Colonic mucosa (tissue), 4 donors: ENCODE results near the gene DPF3. TPM values are rescaled to one million over a fixed set of nuclear protein-coding genes. Genes with fewer than 3 reads are reported as not detected.

Source experiments
- DNase-seq: peaks from one replicate; pipeline ENCODE4 v3.0.0-alpha.2; 2020
- H3K27ac ChIP-seq: fragments of 200-600 bp; one replicate; pipeline ENCODE4 v1.8.0; 2021
- H3K27me3 ChIP-seq: fragments of 200-600 bp; one replicate; pipeline ENCODE4 v1.8.0; 2021
- H3K36me3 ChIP-seq: fragments of 200-600 bp; one replicate; pipeline ENCODE4 v1.8.0; 2021
- H3K4me1 ChIP-seq: fragments of 200-600 bp; one replicate; pipeline ENCODE4 v1.8.0; 2021; ENCODE audit warnings: mild to moderate bottlenecking
- H3K4me3 ChIP-seq: fragments of 200-600 bp; one replicate; pipeline ENCODE4 v1.8.0; 2021
- H3K9ac ChIP-seq, 2 donors: one replicate each; pipeline ENCODE4 v1.7.0; 2013; ENCODE audit warnings: control low read depth in 2 of 2, low read depth in 2 of 2, low read length in 2 of 2
- H3K9me3 ChIP-seq: fragments of 200-600 bp; one replicate; pipeline ENCODE4 v1.8.0; 2021
- intact Hi-C: fragments of 100-400 bp; cut with DNase I; formaldehyde crosslinking; loops from one replicate; pipeline ENCODE4 v1.14.1; 2022
- total RNA-seq, 2 donors: library from RNA; stranded (reverse); fragmentation: NEBNext Ultra II Directional in 1 of 2; extraction: Animal tissue kit (Norgen Biotek cat#: 25700) in 1 of 2; gene quantifications; one replicate each; pipeline ENCODE4 v1.2.1, GENCODE V29; 2021
- TF ChIP-seq, protein P1 (sequence below): fragments of 200-600 bp; IDR thresholded peaks from one replicate; pipeline ENCODE4 v1.8.0; 2022; ENCODE audit warnings: antibody characterized with exemption, mild to moderate bottlenecking
- donor health status: healthy.
- donor health status: DM: no; HTN: no; CAD: no.
- donor health status: DM: no; HTN: no; CAD: no.

Gene DPF3
- total RNA-seq, 2 donors from 2014 or later, result 6.7 to 14.0 TPM

GRCh38 chr14:72640911-72641485 is 252.9 kb downstream of the DPF3 start:
- Histone ChIP-seq H3K9ac (no peak overlapping the region), H3K36me3 (no peaks in the 10 kb centered on the region), H3K27ac (no peak overlapping the region), H3K9me3 (no peaks in the 10 kb centered on the region), H3K4me1 (no peaks in the 10 kb centered on the region), H3K27me3 (no peaks in the 10 kb centered on the region), H3K4me3 (no peak overlapping the region)
- intact Hi-C loops, result no loop called here
- no peak for DNase-seq
- TF ChIP-seq, protein P1, sequence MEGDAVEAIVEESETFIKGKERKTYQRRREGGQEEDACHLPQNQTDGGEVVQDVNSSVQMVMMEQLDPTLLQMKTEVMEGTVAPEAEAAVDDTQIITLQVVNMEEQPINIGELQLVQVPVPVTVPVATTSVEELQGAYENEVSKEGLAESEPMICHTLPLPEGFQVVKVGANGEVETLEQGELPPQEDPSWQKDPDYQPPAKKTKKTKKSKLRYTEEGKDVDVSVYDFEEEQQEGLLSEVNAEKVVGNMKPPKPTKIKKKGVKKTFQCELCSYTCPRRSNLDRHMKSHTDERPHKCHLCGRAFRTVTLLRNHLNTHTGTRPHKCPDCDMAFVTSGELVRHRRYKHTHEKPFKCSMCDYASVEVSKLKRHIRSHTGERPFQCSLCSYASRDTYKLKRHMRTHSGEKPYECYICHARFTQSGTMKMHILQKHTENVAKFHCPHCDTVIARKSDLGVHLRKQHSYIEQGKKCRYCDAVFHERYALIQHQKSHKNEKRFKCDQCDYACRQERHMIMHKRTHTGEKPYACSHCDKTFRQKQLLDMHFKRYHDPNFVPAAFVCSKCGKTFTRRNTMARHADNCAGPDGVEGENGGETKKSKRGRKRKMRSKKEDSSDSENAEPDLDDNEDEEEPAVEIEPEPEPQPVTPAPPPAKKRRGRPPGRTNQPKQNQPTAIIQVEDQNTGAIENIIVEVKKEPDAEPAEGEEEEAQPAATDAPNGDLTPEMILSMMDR, result no peak

DNA sequence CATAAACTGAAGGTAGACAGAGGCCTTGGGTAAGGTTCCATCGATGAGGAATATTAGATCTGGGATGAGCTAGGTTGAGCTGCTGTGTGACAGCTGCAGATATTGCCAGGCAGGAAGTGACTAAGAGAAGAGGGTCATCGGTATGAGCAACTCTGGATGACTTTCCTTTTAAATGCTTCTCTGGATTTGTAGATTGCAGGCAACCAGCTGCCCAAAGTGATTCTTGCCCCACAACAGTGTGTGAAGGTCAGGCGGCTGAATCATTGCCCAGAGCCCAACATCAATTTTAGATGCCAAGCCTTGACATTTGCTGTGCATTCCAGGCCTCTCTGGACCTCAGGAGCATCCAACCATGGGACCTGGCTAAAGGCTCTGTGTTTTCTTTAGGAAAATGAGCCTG is 255.9 kb downstream of the DPF3 start:
- Histone ChIP-seq H3K9ac (no peak overlapping the region), H3K36me3 (no peaks in the 10 kb centered on the region), H3K27ac (no peak overlapping the region), H3K27me3 (no peaks in the 10 kb centered on the region), H3K4me3 (no peak overlapping the region), H3K4me1 (no peaks in the 10 kb centered on the region), H3K9me3 (no peaks in the 10 kb centered on the region)
- intact Hi-C loops, result no loop called here
- TF ChIP-seq, protein P1, result no peak
- DNase-seq, result no peak

GRCh38 chr14:72636871-72637270 is 257.0 kb downstream of the DPF3 start:
- TF ChIP-seq, protein P1, result no peak

GRCh38 chr14:72636094-72636493 is 257.8 kb downstream of the DPF3 start:
- intact Hi-C loops, result no loop called here
- Histone ChIP-seq H3K9me3 (no peaks in the 10 kb centered on the region), H3K27me3 (no peaks in the 10 kb centered on the region), H3K9ac (no peak overlapping the region), H3K27ac (no peak overlapping the region), H3K4me1 (no peaks in the 10 kb centered on the region), H3K36me3 (no peaks in the 10 kb centered on the region), H3K4me3 (no peak overlapping the region)
- TF ChIP-seq, protein P1, result no peak
- no peak for DNase-seq

More at GRCh38 chr14:72636871-72637270, 257.0 kb downstream of the DPF3 start:
- H3K36me3 ChIP-seq, result no peaks in the 10 kb centered on the region
- no peaks in the 10 kb centered on the region for H3K4me1 ChIP-seq
- H3K27ac ChIP-seq, result no peak overlapping the region
- no peaks in the 10 kb centered on the region for H3K9me3 ChIP-seq
- no peak overlapping the region for H3K9ac ChIP-seq
- H3K27me3 ChIP-seq, result no peaks in the 10 kb centered on the region
- no peak overlapping the region for H3K4me3 ChIP-seq
- no peak for DNase-seq
- intact Hi-C loops, result no loop called here

- Histone ChIP-seq H3K27ac (no peak overlapping the region), H3K9ac (no peak overlapping the region), H3K4me3 (no peak overlapping the region), H3K4me1 (no peaks in the 10 kb centered on the region), H3K27me3 (no peaks in the 10 kb centered on the region), H3K36me3 (no peaks in the 10 kb centered on the region), H3K9me3 (no peaks in the 10 kb centered on the region)
- TF ChIP-seq, protein P1, result no peak
- intact Hi-C loops, result no loop called here
- DNase-seq, result no peak
Observed at GRCh38 chr14:72634691-72635616, 258.9 kb downstream of the DPF3 start.
